RWPE2 (cell line): ENCODE data around the gene COX19.

Experiments used
- ATAC-seq: fragments of 200-7000 bp; cut with Tn5 transposase; 3 replicates; pipeline ENCODE4 v1.9.1; 2021; ENCODE audit warnings: low read depth
- DNase-seq: peaks from one replicate; pipeline ENCODE4 v3.0.0-alpha.2; 2020; ENCODE audit warnings: low spot score
- H3K27ac ChIP-seq: fragments of 450-650 bp; 2 replicates; pipeline ENCODE4 v1.5.1; 2017; ENCODE audit warnings: mild to moderate bottlenecking; ENCODE audit not compliant: poor library complexity, severe bottlenecking
- H3K27me3 ChIP-seq: fragments of 250-450 bp; sonication (Bioruptor Pico); 2 replicates; pipeline ENCODE4 v1.5.1; 2021; ENCODE audit warnings: mild to moderate bottlenecking, moderate library complexity; ENCODE audit not compliant: insufficient read depth, poor library complexity, severe bottlenecking
- H3K36me3 ChIP-seq: fragments of 250-450 bp; sonication (Bioruptor Pico); 2 replicates; pipeline ENCODE4 v1.5.1; 2020; ENCODE audit warnings: low read depth, mild to moderate bottlenecking, moderate library complexity
- H3K4me1 ChIP-seq: fragments of 250-450 bp; sonication (Bioruptor Pico); 2 replicates; pipeline ENCODE4 v1.5.1; 2021; ENCODE audit warnings: mild to moderate bottlenecking, moderate library complexity; ENCODE audit not compliant: insufficient read depth, poor library complexity, severe bottlenecking
- H3K4me3 ChIP-seq: fragments of 250-450 bp; sonication (Bioruptor Pico); 2 replicates; pipeline ENCODE4 v1.5.1; 2021; ENCODE audit warnings: mild to moderate bottlenecking, moderate library complexity; ENCODE audit not compliant: severe bottlenecking
- H3K9me3 ChIP-seq: fragments of 250-450 bp; sonication (Bioruptor Pico); 2 replicates; pipeline ENCODE4 v1.5.1; 2021; ENCODE audit warnings: mild to moderate bottlenecking, moderate library complexity; ENCODE audit not compliant: severe bottlenecking
- TF ChIP-seq, protein P1 (sequence below): fragments of 450-650 bp; IDR thresholded peaks from one replicate; pipeline ENCODE4 v1.5.1; 2017; ENCODE audit warnings: mild to moderate bottlenecking, moderate library complexity; ENCODE audit not compliant: poor library complexity, severe bottlenecking

COX19 gene

DNA sequence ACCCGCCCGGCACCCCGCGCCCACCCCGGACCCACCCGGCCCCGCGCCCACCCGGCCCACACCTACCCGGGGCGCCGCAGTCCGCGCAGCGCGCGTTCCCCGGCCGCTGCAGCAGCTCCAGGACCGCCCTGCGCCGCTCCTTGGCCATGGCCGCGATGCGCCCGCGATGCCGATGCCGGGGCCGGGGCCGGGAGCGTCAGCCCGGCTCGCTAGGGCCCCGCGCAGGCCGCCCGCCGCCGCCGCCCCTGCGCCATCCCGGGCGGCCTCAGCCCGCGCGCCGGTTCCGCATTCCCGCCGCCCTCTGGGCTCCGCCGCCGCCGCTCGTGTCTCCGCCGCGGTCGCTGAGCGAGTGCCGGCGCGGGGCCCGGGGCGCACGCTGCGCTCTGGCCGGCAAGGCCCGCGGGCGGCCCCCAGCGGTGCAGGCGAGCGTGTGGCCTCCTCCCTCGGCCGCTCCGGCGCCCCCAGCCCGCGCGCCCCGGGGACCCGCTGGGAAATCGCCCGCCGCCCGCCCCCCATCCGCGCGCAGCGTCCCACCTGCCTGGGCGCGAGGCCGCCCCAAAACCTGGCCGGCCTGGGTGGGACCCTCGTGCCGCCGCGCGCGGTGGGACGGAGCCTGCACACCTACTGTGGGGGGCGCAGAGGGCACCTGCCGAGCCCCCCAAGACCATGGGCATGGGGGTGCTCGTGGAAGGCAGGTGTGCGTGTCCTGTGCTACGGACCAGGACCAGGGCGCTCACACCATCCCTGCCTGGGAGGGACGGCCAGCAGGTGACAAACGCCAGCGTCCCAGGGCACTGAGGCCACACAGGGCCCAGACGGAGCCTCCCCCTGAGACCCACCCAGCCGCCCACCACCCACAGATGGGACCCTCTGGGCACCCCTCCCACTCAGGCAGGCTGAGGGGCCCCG lies 20.8 kb downstream of the COX19 start, which contains the start of gene ADAP1:
TSS of gene ADAP1 (minus strand) at position 351 of the 909 bp plus-strand sequence. CDS start at position 148, 203 bp downstream.
- H3K27me3 ChIP-seq: no peaks in the 10 kb centered on the region
- peak within 1 kb of the TSS; percentile 65 for H3K27ac ChIP-seq
- H3K36me3 ChIP-seq: no peaks in the 10 kb centered on the region
- H3K4me3 ChIP-seq: peak within 1 kb of the TSS; percentile 98
- no peaks in the 10 kb centered on the region for H3K9me3 ChIP-seq
- ATAC-seq (peak; percentile 55), DNase-seq (peak; percentile 54)
- TF ChIP-seq, protein P1, sequence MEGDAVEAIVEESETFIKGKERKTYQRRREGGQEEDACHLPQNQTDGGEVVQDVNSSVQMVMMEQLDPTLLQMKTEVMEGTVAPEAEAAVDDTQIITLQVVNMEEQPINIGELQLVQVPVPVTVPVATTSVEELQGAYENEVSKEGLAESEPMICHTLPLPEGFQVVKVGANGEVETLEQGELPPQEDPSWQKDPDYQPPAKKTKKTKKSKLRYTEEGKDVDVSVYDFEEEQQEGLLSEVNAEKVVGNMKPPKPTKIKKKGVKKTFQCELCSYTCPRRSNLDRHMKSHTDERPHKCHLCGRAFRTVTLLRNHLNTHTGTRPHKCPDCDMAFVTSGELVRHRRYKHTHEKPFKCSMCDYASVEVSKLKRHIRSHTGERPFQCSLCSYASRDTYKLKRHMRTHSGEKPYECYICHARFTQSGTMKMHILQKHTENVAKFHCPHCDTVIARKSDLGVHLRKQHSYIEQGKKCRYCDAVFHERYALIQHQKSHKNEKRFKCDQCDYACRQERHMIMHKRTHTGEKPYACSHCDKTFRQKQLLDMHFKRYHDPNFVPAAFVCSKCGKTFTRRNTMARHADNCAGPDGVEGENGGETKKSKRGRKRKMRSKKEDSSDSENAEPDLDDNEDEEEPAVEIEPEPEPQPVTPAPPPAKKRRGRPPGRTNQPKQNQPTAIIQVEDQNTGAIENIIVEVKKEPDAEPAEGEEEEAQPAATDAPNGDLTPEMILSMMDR: peak; percentile 91
- H3K4me1 ChIP-seq: peaks cover 5% of the 10 kb centered on the region

DNA sequence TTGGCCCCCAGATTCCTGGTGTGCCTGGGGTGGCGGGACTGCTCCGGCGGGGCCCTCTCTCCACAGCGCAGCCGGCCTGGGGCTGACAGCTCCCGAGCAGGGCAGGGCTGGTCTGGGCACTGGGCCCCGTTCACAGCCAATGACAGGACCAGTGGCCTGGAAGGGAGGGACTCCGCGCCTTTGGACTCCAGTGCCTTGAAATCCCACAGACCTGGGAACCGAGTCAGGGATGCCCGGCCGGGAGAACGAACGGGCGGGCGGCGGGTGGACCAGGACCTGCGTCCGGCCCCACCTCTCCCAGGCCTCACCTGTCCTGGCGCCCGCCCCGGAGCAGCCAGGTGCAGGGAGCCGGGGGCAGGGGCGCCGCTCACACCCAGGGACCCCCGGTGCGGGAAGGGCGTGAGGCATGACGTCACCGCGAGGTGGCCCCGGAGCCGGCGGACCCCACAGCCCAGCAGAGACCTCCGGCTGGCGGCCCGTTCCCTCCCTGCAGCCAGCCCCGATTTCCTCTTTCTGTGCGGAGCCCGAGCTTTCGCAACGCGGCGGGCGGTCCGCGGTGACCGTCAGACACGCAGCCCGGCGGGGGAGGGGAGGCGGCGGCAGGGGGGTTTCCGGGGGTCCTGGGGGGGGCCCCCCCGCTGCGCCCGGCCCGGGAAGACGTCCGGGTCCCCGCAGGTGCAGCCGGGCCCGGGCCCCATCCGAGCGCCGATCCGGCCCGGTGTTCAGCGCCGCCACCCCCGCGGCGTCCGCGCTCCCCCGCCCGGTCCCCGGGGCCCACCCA lies 21.6 kb downstream of the COX19 start:
- peak; percentile 82 for ATAC-seq

DNA sequence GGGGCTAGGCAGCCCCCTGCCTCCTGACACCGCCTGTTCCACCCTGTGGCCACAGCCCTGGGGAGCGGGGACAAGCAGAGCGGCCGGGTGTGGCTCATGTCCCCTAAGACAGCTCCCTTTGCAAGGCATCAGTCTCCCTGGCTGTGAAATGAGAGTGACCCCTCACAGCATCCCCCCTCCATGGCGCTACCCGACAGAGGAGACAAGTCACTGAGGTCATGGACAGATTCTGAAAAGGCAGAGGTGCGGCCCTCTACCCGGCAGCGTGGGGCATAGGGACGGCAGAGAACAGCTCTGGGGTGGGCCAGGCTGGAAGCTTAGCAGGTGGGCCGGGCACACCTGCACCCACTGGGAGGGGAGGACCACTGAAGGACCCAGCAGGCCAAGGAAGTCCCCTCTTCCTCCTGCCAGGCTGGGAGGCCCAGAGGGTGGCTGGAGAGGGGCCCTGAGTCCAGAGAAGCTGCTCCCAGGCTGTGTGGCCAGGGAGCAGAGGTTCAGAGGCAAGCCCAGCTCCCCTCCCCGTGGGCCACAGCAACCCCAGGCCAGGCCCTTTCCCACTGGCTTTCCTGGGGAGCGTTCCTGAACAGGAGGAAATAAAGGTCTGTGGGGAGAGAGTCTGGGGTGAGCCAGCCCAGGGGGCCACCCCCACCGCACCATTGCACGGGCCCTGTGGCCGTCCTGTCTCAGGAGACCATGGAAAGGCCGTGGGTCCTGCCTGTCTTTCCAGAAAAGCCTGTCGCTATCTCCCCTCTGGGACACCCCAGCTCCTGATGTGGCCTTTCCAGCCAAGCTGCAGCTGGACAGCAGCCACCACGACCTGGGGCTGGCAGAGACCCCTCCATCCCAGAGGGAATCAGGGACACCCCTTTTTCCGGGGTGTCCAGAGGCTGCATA lies 22.6 kb downstream of the COX19 start:
- Histone ChIP-seq H3K4me3 (peak overlapping the region; percentile 98), H3K36me3 (no peaks in the 10 kb centered on the region), H3K4me1 (peaks cover 10% of the 10 kb centered on the region), H3K27me3 (no peaks in the 10 kb centered on the region), H3K9me3 (no peaks in the 10 kb centered on the region), H3K27ac (peak overlapping the region; percentile 65)
- ATAC-seq (0 out of 3 replicates have a peak, but pooled peaks have one; percentile 1), DNase-seq (peak; percentile 51)
- TF ChIP-seq, protein P1: no peak

More for the DNA sequence above, 21.6 kb downstream of the COX19 start:
- peak; percentile 77 for DNase-seq
- H3K4me3 ChIP-seq: peak overlapping the region; percentile 98
- H3K9me3 ChIP-seq: no peaks in the 10 kb centered on the region
- TF ChIP-seq, protein P1: no peak
- peak overlapping the region; percentile 65 for H3K27ac ChIP-seq
- H3K4me1 ChIP-seq: peaks cover 10% of the 10 kb centered on the region
- H3K36me3 ChIP-seq: no peaks in the 10 kb centered on the region
- H3K27me3 ChIP-seq: no peaks in the 10 kb centered on the region

DNA sequence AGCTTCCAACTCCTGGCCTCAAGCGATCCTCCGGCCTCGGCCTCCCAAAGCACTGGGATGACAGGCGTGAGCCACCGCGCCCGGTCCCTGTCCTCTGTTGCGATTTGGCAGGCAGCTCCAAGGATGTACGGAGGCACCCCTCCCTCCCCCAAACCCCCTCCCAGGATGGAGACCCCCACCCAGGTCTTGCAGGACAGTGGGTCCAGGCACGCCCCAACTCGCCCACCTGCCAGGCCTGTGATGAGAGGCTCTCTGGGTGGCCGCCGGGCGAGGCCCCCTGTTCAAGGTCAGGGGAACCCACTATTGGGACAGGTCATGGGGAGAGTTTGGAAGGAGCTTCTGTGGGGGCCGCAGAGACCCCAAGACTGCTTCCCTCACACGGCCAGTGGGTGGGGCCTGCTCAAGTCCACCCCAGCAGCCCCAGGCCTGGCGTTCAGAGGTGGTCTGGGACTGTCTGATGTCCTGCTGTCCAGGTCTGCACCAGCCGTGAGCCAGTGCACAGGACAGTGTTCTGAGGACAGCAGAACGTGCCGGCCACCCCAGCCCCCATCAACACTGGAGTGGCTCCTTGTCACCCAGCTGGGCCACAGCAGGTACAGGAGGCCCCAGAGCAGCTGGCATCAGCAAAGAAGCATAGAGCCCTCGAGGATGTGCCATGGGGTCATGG lies 23.3 kb downstream of the COX19 start:
- Histone ChIP-seq H3K27me3 (no peaks in the 10 kb centered on the region), H3K36me3 (no peaks in the 10 kb centered on the region), H3K4me3 (no peak overlapping the region), H3K9me3 (no peaks in the 10 kb centered on the region), H3K4me1 (peaks cover 10% of the 10 kb centered on the region), H3K27ac (no peak overlapping the region)
- ATAC-seq (no peak), DNase-seq (peak; percentile 60)
- TF ChIP-seq, protein P1: no peak
